Fibroblast of skin of right biceps (primary cell): Measurements from ENCODE around the gene GDI1.

Source experiments
- DNase-seq: peaks from one replicate; pipeline ENCODE4 v3.0.0-alpha.2; 2013

Gene GDI1

DNA sequence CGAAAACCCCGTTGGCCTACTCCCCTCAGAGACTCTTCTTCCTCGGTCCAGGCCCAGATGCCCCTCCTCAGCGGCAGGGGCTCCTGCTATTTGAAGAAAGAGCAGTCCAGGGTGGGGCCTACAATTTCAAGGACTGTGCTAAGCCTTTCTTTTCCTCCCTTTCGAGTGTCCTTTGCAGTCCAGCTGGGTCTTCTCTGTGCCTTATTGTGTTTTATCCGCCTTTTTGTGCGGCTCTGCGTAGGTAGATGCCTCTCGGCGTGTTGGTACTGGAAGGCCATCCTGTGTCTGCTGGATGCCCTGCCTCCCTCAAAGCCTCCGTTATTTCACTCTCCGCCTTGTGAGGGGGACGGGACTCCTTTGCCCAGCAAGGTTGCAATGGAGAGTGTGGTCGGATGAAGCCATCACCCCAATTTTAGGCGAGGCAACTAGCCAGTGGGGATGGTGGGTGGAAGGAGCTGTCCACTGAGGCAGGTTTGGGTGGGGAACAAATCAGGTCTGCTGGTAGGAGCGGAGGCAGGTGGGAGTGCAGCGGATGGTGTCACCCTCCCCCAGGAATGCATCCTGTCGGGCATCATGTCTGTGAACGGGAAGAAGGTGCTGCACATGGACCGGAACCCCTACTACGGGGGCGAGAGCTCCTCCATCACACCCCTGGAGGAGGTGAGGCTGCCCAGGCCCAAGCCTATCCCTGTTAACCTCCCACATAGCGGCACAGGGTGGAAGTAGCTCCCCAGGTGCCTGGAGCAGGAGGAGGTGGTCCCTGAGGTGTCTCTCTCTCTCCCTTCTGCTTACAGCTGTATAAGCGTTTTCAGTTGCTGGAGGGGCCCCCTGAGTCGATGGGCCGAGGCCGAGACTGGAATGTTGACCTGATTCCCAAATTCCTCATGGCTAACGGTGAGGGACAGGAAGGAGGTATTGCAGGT lies 1.3 kb downstream of the GDI1 start:
- DNase-seq: no peak

DNA sequence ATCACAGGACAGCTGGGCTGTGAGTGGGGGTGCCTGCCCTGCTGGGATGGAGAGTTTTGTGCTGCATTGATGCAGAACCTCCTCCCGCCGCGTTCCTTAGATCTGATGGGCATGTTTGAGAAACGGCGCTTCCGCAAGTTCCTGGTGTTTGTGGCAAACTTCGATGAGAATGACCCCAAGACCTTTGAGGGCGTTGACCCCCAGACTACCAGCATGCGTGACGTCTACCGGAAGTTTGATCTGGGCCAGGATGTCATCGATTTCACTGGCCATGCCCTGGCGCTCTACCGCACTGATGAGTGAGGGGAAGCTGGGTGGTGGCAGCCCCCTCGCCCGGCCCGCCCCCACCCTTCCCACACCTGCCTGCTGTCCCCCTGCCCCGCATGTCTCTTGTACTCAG lies 2.9 kb downstream of the GDI1 start:
- DNase-seq: no peak

DNA sequence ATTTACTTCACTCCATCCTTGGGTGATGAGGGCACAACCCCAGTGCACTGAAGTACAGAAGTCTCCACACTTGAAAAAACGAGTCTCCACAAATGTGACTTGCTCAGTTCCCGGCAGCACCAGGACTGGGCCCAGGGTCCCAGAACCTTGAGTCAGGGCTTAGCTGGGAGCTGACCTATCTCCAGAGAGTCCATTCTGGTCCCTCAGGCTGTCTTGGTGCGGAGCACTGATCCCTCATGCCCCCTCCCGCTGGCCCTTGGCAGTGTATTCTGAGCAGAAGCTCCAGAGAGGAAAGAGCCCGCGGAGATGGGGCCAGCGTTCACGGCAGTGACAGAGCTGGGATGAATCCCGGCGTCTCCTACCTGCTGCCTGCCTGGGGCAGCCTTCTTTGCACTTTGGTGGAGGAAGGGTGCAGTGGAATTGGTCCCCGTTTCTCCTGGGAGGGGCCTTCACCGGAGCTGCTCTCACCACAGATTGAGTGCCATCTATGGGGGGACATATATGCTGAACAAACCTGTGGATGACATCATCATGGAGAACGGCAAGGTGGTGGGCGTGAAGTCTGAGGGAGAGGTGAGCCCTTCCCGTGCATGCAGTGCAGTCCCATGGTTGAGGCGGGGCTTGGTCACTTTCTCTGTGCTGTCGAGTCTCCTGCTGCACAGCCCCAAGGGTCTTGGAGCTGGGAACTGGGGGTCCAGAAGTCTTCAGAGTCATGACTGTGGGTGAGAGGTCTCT lies 3.8 kb downstream of the GDI1 start:
- no peak for DNase-seq

DNA sequence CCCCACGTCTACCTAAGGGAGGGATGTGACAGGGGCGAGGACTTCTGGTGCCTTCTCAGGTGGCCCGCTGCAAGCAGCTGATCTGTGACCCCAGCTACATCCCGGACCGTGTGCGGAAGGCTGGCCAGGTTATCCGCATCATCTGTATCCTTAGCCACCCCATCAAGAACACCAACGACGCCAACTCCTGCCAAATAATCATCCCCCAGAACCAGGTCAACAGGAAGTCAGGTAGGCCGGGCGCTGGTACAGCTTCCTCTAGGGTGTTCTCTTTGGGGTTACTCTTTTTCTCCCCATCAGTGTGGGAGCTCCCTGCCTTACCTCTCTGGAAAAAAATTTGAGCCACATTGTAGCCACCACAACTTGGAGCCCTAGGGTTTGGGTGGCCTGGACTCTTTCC lies 4.6 kb downstream of the GDI1 start:
- DNase-seq: no peak

DNA sequence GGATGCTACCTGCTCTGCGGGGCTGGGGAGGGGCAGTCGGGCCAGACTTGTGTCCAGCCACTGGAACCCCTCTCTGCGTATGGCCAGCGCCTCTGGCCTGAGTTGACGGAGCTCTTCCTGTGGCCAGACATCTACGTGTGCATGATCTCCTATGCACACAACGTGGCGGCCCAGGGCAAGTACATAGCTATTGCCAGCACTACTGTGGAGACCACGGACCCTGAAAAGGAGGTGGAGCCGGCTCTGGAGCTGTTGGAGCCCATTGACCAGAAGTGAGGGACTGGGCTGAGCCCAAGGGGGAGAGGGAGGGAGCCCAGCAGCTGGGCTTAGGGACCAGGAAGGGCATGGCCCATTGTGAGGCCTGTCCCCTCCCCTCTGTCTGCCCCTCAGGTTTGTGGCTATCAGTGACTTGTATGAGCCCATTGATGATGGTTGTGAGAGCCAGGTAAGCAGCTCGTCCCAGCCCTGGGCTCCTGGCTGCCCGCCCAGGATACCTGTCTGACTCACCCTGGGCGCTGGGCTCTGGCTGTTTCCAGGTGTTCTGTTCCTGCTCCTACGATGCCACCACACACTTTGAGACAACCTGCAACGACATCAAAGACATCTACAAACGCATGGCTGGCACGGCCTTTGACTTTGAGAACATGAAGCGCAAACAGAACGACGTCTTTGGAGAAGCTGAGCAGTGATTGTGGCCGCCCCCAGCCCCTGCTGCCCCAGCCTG lies 5.2 kb downstream of the GDI1 start:
- DNase-seq: no peak

DNA sequence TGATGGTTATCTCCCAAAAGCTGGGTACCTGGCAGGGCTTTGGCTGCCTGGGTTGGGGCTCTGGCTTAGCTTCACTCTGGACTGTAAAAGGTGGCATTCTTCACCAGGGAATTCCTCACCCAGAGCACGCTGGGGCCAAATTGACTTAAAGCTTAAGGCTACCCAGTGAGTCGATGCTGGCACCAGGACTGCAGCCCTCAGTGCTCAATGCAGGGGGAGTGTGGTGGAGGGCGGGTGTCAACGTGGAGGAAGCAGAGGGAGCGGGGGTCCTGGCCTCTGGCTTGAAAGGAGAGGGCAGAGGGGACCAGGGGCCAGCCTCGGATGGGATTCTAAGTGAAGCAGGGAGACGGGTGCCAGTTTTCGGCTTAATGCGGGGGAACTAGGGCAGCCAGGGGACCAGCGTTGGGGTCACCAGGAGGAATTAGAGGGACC lies 6.5 kb downstream of the GDI1 start:
- no peak for DNase-seq

DNA sequence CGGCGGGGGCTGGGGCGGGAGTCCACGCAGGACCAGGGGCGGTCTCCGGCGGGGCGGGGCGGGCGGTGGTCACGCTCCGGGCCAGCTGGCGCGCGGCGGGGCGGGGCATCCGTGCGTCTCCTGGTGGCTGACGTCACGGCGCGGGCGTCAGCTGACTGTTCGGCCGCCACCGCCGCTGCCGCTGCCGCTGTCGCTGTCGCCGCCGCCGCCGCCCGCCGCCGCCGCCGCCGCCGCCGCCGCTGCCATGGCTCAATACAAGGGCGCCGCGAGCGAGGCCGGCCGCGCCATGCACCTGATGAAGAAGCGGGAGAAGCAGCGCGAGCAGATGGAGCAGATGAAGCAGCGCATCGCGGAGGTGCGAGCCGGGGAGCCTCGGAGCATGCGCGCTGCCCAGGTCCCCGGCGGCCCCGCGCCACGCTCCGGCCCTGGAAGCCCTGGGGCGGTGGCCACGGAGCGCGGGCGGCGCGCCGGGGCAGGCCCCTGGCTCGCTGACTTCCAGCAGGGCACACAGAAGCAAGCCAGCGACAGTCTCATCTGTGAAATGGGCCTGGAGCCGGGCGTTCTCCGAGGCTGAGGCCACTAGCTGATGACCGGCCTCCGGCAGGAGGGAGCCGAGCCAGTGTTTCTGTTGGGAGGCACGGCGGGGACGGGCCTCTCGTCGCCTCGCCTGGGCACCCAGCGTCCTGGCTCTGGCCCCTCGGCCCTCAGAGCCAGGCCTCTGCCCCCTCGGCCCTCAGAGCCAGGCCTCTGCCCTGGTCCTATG lies 7.2 kb downstream of the GDI1 start, which contains the start of gene FAM50A:
TSS of gene FAM50A (plus strand) at position 150 of the 763 bp plus-strand sequence. CDS start at position 245, 95 bp downstream.
- peak; percentile 65 for DNase-seq

DNA sequence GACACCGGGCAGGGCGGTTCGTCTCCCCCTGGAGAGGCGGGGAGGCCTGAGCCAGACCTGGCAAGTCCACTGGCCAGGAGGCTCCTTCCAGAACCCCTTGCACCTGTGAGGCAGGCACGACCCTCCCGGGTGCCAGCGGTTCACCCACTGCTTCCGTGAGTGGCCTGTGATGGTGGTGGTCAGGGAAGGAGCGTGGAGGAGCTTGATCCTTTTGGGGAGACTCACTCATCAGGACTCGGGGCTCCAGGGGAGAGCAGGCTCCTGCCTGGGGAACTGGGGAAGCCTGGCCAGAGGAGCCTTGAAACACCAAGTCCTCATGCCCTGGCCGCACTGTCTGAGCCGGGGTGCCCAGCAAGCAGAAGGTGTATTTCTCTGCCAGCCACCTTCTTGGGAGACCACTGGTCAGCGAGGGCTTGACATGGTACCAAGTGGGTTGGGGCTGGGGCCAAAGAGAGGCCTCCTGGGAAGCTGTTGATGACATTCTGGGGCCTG lies 7.8 kb downstream of the GDI1 start:
- DNase-seq: no peak

DNA sequence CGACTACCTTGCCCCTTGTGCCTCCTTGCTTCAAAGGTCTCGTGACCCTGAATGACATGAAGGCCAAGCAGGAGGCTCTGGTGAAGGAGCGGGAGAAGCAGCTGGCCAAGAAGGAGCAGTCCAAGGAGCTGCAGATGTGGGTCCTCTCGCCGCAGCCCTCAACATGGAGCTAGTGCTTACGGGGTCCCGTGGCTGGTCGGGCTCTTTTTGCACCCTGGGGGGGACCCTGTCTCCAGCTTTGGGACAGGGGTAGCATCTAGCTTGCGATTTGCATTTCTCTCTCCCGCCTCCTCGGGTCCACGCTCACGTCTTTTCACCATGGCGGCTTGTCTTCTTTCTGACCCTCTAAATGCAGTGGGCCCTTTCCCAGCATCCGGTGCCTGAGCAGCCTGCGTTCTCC lies 8.8 kb downstream of the GDI1 start:
- DNase-seq: no peak

DNA sequence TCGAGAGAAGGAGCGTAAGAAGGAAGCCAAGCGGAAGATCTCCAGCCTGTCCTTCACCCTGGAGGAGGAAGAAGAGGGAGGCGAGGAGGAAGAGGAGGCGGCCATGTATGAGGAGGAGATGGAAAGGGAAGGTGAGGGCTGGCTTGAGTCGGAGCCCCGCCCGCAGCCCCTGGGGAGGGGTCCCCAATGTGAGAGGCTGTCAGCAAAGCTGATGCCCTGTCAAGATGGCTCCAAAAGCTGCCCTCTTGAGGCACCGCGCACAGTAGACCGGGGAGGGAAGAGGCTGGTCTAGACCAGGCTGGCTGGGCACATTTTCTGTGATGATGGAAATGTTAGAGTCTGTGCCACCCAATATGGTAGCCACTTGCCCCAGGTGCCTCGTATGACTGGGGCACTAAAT lies 9.5 kb downstream of the GDI1 start:
- DNase-seq: no peak

DNA sequence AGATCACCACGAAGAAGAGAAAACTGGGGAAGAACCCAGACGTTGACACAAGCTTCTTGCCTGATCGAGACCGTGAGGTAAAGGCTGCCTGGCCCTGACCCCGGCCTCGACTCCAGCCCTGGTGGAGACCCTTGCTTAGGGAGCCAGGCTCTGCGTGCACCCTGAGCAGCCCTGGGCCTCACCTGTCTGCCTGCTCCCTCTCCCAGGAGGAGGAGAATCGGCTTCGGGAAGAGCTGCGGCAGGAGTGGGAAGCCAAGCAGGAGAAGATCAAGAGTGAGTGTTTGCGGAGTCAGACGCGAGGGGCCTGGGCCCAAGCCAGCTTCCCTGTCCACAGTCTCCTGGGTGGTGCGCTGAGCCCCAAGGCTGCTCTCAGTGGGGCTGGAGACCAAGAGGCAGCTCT lies 11.5 kb downstream of the GDI1 start:
- no peak for DNase-seq

DNA sequence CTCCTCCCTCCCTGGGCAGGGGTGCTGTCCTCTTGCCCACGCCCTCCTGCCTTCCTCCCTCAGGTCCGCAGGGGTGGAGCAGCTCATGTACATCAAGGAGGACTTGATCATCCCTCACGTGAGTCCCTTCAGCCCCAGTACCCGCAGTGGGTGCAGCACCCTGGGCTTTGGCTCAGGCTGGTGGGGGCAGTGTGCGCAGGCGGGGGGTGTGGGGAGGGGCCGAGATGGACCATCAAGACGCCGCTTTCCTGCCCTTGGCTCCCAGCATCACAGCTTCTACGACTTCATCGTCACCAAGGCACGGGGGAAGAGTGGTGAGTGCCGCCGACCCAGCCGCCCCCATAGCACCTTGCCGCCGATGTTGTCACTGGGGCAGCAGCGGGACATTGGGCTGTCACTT lies 12.7 kb downstream of the GDI1 start:
- DNase-seq: no peak

DNA sequence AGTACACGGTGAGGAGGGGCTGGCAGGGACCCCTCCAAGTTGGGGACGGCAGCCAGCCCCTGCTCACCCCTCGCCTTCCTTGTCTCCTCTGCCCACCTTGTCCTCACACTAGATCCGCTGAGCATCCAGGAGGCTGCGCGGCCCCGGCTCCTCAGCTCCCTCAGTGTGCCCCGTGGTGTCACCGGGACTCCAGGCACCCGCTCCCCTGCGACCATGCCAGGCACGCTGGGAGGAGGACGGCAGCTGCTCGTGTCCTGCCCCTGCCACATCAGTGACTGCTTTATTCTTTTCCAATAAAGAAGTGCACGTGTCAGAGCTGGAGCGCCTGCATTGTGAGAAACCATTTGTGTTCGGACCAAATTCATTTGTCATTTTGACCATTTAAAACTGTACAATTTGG lies 13.4 kb downstream of the GDI1 start:
- no peak for DNase-seq

DNA sequence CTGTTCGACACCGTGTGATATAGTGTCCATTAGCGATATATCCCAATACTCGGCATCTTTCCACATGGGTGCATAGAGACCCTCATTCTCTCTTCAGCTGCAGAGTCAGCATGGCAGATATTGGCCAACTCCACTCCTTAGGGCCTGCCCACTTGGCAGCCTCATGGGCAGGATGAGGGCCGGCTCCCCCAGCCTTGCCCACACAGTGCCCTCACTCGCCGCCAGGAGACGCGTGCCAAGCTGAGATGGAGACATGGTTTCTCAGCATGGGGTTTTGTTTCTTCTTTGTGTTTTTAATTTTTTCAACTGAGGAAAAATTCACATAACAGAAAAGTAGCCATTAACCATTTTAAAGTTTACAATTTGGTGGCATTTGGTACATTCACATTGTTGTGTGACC lies 15.9 kb downstream of the GDI1 start:
- DNase-seq: no peak

DNA sequence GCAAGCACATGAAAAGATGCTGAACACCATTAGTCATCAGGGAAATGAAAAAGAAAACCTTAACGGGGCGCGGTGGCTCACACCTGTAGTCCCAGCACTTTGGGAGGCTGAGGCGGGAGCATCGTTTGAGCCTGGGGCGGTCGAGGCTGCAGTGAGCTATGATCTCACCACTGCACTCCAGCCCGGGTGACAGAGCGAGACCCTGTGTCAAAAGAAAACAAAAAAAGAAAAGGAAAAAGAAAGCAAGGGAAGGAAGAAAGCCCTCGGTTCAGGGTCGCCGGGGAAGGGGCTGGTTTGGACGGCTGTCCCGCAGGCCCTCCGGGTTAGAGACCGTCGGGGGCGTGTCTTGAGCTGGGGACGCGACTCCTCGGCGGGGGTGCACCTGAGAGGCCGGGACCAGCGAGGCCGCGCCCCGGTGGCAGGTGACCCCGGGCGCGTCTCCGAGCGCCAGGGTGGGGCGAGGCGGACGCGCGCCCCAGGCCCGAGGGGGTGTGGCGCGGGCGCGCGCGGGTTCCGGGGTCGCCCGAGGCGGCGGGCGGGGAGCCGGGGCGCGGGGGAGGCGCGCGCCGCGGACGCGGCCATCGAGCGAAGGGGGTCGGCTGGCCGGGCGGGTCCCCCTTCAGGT lies 20.6 kb downstream of the GDI1 start:
- peak; percentile 30 for DNase-seq

DNA sequence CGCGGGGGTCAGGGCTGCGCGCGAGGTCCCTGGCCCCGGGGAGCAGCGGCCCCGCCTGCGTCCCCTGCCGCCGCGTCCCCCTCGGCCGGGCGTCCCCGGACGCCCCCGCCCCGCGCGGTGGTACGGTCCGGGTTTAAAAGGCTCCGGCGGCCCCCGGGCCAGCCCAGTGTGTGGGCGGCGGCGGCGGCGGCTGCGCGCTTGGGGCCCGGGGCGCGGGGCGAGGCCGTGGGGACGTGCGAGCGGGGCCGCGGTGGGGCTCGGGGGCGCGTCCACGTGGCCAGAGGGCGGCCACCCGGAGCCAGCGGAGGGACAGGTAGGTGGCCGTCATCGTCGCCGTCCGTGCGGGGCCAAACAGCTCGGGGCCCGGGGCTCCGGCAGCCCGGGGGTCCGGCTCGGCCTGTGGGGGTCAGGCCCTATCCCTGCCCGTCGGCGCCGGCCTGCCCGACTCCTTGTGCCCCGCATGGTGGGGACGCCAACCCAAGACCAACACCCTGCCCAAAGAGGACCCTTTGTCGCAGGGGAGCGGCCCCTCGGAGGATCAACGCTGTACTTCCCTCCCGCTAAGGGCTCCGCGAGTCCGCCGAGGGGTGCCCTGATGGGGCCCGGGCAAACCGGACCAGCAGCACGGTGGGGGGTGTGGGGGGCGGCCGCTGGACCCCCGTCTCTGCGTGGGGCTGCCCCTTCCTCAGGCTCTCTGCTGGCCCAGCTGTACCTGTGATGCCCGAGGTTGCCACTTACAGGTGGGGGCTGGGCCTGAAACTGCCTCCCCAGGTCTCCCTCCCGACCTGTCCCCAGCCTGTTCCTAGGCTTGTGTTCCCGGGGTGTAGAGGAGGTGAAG lies 21.4 kb downstream of the GDI1 start, which contains the start of gene PLXNA3:
TSS of gene PLXNA3 (plus strand) at position 166 of the 838 bp plus-strand sequence. CDS start 1,903 bp downstream, outside the sequence.
- peak; percentile 57 for DNase-seq

DNA sequence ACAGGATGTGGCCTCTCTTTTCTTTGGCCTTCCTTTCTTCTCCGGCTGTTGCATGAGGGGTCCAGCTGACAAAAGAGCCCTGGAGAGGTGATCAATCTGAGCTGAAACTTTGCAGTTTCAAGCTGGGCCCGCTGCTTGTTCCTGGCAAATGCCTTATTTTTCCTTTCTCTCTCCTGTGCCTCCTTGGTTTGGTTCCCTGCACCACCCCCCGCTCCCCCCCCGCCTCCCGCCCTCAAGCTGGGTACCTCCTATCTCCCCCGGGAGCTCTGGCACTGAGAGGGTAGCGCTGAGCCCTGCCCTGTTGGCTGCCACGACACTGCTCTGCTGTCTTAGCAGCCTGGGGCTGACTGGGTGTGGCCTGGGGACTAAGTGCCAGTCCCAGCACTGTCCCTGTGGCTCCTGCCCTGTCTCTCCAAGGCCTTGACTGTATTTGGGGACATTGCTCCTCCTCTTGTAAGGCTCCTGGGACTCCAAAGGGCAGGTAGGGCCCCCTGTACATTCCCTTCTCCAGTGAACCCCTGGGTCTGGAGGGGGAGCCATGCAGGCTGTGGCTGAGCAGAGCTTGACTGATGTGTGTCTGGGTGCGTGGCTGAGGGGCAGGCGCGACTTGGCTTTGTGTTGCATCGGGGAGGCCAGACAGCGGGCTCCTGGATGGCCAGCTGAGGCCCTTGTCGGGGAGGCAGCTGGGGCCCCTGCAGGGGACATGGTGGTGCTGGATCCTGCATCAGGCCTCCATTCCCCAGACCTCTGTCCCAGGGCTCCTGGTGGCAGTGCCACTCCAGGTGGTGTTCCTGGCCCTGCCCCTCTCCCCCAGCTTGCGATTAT lies 22.2 kb downstream of the GDI1 start:
- DNase-seq: no peak

DNA sequence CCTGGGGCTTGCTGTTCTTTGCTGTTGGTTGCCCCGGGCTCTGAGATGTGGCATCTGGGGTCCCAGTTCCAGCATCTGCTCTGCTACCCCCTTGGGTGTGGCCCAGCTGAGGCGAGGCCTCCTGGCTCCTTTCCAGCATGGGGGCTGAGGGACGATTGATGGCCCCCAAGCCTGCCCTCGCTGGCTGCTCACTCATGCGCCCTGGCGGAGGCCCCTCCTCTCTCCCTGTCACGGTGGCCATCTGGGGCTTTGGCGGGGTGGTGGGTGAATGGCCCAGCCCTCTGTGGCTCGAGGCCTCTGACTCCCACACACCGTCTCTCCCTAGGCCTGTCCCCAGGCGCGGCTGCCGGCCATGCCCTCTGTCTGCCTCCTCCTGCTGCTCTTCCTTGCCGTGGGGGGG lies 22.9 kb downstream of the GDI1 start:
- no peak for DNase-seq

DNA sequence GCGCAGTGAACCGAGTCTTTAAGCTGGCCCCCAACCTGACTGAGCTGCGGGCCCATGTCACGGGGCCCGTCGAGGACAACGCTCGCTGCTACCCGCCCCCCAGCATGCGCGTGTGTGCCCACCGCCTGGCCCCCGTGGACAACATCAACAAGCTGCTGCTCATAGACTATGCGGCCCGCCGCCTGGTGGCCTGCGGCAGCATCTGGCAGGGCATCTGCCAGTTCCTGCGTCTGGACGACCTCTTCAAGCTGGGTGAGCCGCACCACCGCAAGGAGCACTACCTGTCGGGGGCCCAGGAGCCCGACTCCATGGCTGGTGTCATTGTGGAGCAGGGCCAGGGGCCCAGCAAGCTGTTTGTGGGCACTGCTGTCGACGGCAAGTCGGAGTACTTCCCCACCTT lies 23.4 kb downstream of the GDI1 start:
- no peak for DNase-seq

DNA sequence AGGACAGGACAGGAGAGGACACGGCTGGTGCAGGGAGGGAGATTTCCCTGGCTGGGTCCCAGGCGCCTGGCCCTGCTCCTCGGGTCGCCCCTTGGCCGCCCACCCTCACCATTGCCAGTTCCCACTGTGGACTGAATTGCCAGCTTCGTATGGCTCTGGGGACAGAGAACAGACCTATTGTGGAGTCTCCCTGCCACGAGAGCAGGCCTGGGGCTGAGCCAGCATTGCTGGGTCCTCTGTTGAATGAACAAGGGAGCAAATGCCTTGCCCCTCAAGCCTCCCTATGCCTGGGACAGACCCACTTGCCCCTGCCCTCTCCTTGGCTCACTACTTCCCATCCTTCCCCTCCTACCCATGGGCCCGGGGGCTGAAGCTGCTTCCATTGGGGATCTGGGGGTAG lies 25.4 kb downstream of the GDI1 start:
- no peak for DNase-seq
